Stimulated activated CD4-positive, alpha-beta T cell treated with anti-CD3 and anti-CD28 coated beads, Interleukin-4, amount 100 ng/mL, for 24 hours (primary cell): ENCODE results near the gene SV2A.
A peak's percentile ranks its signal among the peaks of the same experiment; 100 is the strongest.
"Not testable (repeated sequence)": the region's sequence is repeated elsewhere in the genome, so short reads cannot be mapped to it uniquely, and the experiment has no call there.

Experiments used
- DNase-seq: peaks from one replicate; pipeline ENCODE4 v3.0.0-alpha.2; 2020

The SV2A gene

DNA sequence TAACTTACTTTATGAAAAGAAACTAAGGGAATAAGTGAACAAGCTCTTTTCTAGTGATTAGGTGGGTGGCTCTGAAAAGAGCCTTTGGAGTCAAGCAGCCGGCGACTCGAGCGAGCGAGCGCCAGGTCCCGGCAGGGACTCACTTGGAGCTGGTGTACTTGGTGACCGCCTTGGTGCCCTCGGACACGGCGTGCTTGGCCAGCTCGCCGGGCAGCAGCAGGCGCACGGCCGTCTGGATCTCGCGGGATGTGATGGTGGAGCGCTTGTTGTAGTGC, 31.6 kb downstream of the SV2A start:
- not testable (repeated sequence) for DNase-seq

DNA sequence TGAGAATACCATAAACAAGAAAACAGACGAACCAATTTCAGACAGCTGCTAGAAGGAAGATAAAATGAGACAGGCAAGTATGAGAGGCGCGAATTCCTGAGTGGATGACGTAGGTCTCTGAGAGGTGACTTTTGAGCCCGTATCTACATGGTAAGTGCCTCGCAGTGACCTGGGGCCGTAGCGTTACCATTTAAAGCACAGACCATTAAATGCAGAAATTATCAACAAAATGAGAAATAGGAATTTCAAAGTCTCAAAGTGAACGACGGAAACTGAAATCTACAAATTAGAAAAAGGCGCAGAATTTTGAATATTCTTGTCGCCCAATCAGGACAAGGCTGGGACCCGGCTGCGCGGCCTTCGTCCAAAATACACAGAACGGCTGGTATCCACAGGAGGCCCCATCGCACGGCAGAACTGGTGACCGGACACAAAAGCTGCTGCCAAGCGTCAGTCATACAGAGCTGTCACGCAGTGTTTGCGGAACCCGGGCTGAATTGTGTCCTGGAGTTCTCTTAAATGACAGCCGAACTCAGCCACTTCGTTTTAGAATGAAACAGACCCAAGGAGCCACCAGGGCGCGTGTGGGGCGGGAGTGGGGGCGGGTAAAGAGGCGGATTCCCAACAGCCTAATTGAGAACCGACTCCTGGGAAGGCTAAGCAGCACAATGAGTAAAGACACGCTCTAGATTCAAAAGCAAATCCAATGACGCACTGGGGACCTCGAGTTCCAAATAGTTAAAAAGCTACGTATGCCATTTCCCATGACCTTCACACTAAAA, 32.1 kb downstream of the SV2A start:
- DNase-seq, result peak; percentile 59

- DNase-seq, result no peak
These were observed 33.0 kb downstream of the SV2A start for GRCh38 chr1:149884433-149885338.

GRCh38 chr1:149883598-149884247, 33.9 kb downstream of the SV2A start:
- DNase-seq, result no peak

- DNase-seq, result no peak
These were observed 35.8 kb downstream of the SV2A start for GRCh38 chr1:149881876-149882275.

DNA sequence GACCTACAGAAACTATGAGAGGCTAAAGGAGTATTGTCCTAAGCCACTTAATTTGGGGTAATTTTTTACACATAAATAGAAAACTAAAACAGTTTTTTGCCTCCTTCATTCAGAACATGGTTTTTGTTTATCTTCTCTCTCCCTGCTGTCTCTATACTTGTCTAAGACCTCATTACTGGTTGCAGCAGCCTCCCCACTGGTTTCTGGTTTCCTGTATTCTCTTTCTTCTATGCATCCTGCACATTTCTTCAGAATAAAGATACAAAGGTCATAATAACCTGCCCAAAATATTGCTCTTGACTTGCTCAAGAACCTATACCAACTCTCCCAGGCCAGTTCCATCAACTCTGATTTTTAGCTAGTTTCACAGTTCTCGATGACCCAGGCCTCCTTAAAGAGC, 38.1 kb downstream of the SV2A start:
- no peak for DNase-seq

DNA sequence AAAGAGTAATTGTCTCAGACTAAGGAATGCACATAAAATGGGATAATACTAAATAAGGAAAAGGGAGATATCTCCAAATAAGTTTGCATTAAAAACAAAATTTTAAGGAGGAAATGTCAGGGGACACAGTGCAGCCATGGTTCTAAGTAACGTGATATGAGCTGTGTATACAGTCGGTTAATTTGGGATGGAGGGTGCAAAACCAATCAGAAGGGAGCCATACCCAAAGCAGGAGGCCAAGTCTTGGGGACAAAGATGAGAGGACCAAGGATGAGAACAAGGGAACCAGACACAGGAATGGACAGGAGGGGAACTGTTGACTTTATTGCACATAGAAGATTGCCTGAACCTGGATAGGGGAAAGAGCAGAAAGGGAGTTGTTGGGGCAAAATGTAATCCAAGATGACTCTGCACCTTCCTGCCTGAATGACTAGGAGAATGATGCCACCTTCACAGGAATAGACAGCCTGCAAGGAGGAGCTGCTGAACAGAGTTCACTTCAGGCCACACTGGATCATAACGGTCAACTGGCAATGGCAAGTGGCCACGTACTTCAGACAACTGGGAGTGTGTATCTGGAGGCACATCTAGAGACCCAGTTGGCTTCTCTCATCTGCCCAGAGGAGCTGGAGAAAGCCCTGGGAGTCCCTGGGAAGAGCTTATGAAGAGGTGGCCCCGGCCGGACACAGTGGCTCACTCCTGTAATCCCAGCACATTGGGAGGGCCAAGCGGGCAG, 40.3 kb downstream of the SV2A start:
- DNase-seq, result peak; percentile 1

DNA sequence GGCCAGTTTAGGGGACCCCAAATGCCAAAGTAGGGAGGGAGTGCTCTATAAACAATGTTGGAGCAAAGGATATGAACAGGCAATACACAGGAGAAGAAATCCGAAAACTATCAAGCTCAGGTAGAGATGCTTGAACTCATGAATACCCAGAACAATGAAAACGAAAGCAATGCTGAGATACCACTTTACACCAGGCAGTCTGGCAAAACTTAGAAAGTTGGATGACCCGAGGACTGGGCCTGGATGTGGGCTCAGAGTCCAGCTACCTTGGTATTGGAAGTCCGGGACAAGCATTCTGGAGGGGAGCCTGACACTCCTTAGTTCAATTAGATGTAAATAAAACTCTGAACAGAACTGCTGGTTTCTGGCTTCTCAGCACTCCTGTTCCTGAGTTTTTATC, 44.6 kb downstream of the SV2A start:
- DNase-seq, result not testable (repeated sequence)

GRCh38 chr1:149866887-149867286, 50.8 kb downstream of the SV2A start:
- DNase-seq, result not testable (repeated sequence)

DNA sequence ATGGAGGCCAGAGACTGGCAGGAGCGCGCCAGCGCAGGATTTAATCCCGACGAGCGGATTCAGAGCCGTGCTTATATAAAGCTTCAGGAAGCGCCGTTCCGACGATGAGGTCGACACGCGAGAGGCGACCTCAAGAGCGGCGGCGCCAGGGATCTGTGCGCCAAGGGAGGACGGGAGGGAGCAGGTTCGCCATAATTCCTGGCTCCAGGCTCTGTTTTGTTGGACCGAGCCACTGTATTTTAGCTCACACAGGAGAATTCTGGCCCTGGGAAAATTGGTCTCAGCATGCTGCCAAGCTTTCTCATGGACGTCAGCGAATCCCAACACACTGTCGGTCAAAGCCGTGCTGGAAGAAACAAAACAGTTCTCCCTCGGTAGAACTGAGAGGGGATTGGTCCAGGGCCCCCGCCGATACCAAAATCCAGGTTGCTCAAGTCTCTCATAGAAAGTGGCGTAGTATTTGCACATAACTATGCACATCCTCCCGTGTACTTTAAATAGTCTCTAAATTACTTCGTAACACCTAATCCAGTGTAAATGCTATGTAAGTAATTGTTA, 56.1 kb downstream of the SV2A start:
- DNase-seq, result not testable (repeated sequence)

- not testable (repeated sequence) for DNase-seq
These were observed 56.8 kb downstream of the SV2A start for GRCh38 chr1:149860684-149861496.

GRCh38 chr1:149860271-149860670, 57.4 kb downstream of the SV2A start:
- not testable (repeated sequence) for DNase-seq
